ENCODE data around the gene COTL1. TPM values are rescaled to one million over a fixed set of nuclear protein-coding genes. Genes with fewer than 3 reads are reported as not detected.
"Not testable (repeated sequence)": the region's sequence is repeated elsewhere in the genome, so short reads cannot be mapped to it uniquely, and the experiment has no call there.

COTL1 gene
- total RNA-seq, 2 donors from 2014 or later: 37.3 to 43.9 TPM

DNA sequence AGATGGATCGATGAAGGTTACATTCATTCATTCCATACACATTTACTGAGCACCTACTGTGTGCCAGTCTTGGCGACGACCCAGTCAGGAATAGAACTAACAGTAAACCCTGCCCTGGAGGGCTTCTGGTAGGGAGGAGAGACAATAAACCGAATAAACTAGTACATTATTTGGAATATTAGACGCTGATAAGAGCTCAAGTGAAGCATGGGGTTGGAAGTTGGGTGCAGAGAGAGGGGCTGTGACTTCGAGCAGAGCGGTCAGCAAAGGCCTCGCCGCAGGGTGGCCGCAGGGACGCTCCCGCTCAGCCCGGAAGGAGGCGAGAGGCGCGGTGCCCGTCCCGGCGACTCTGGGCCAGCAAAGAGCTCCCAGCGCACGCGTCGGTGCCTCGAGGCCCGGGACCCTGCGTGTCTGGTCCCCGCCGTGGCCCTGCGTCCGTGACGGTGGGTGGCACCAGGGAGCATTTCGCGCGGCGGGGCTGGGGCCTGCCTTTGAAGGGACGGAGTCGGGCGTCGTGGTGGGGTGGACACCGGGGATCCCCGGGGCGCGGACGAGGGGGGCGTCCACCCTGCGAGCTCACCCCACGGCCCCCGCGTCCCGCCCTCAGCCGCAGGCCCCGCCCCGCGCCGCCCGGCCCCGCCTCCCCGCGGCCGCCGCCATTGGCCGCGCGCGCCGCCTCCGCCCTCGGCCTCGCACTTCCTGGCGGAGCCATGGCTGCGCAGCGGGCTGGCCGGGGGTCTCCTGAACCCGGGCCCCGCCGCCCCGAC lies 30.1 kb upstream of the COTL1 start, which contains the start of gene KLHL36:
TSS of gene KLHL36 (plus strand) at position 684 of the 767 bp plus-strand sequence. CDS start 2,357 bp downstream, outside the sequence.
- ATAC-seq (peak; percentile 83 to 90), DNase-seq (peak; percentile 66)
- intact Hi-C loops (cut with DNase I): no loop called here

- ATAC-seq: no peak
- intact Hi-C loops (cut with DNase I): no loop called here
- DNase-seq: no peak
These were observed 25.8 kb upstream of the COTL1 start for GRCh38 chr16:84643674-84644073.

DNA sequence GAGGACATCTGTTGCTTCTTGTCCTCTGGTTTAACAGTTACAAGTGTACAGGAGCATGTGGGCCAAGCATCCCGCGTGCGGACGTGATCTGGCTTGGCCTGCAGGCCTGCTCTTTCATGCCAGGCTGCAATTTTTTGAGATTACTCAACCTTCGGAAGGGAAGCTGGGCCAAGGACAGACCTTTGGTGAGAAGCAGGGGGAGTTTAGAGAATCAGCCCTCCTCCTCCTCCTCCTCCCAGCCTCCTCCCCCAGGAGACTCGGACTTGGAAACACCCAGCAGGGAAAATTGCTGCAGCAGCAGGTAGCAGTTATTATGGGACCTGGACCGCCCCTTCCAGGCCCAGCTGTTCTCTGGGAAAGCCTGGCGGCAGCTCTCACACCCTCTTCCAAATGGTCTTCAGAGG lies 25.3 kb upstream of the COTL1 start:
- DNase-seq: peak; percentile 77
- intact Hi-C loops (cut with DNase I): no loop called here
- ATAC-seq: peak; percentile 88 to 93

DNA sequence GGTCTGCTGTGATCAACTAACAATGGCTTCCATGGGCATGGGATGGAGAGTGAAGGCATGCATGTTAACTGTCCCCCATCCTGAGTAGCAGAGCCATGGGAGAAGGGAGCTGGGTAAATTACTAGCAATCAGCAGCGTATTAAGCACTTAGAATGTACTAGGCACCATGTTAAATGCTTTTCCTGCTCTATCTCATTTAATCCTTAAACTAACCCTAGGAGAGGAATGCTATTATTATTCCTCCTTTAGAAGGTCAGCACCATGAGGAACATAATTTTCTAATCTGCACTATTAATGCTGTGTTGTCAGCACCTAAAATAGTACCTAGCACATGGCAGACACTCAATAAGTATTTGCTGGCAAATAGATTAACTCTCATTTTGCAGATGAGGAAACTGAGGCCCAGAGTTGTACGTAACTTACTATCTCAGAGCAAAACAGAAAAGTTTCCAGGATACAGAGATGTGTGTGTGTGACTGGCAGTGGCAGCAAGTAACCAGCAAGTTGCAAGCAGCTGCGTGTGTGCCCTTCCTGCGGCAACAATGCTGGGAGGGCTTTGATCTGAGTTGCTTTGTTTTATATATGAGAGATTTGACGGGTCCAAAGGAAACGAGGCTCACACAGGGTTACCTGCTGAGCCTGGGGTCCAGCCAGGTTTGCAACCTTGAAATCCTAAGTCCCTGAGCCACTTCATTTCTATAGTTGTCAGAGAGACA lies 23.9 kb upstream of the COTL1 start:
- intact Hi-C loops (cut with DNase I): no loop called here
- DNase-seq (no peak), ATAC-seq (no peak)

GRCh38 chr16:84640145-84640544 lies 22.3 kb upstream of the COTL1 start:
- intact Hi-C loops (cut with DNase I): no loop called here
- ATAC-seq: no peak
- no peak for DNase-seq

- intact Hi-C loops (cut with DNase I): no loop called here
- DNase-seq (no peak), ATAC-seq (no peak)
These were observed 20.4 kb upstream of the COTL1 start for GRCh38 chr16:84638231-84638806.

- intact Hi-C loops (cut with DNase I): no loop called here
- DNase-seq: no peak
These were observed 19.8 kb upstream of the COTL1 start for GRCh38 chr16:84637709-84638108.

DNA sequence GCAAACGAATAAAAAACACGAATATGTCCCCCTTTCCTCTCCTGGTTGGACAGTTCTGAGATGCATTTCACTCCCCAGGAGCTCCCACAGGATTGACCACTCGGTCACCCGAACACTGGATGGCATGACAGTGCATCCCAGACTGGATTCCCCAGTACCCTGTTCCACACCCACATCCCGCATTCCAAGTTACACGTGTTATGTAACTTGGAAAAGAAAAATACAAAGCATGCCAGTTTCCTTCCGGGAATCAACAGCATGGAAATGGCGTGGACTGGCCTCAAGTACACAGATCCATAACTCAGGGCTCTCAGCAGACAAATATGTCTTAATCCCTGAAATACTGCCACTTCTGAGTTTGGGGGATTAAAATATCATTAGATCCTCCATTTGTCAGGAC lies 17.8 kb upstream of the COTL1 start:
- ATAC-seq: peak in 1 of 2 donors; percentile 45
- intact Hi-C loops (cut with DNase I): no loop called here

More at GRCh38 chr16:84637709-84638108, 19.8 kb upstream of the COTL1 start:
- ATAC-seq: no peak

GRCh38 chr16:84633622-84634021 lies 15.7 kb upstream of the COTL1 start:
- ATAC-seq (peak; percentile 89 to 91), DNase-seq (peak; percentile 81)
- intact Hi-C loops (cut with DNase I): no loop called here

More for the DNA sequence above, 17.8 kb upstream of the COTL1 start:
- no peak for DNase-seq

DNA sequence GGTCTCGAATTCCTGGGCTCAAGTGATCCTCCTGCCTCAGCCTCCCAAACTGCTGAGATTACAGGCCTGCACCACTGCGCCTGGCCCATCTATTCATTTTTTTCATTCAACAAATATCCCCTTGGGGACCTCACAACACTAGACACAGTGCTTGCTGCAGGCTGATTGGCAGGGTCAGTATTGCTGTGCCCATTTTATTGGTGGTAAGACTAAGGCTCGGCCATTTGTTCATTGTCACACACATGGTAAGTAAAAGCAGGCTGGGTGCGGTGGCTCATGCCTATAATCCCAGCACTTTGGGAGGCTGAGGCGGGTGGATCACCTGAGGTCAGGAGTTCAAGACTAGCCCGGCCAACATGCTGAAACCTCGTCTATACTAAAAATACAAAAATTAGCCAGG lies 15.0 kb upstream of the COTL1 start:
- intact Hi-C loops (cut with DNase I); DNase-seq; ATAC-seq: not testable (repeated sequence)

DNA sequence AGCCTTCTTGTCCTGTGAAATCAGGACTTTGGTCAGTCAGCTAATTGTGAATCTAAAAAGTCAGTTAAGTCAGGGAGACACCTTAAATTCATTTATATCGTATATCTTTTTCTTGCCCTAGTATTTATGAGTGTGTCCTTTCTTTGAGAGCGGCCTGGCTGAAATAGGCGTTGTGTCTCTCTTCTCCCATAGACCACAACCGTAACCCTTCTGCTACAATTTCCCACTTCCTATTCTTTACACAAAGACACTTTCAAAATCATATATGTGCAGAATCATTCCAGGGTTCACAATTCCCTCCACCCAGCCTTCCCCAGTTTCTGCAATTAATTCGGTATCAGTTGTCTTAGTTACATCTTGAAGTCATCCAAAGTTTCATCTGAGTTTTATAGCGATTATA lies 14.0 kb upstream of the COTL1 start:
- intact Hi-C loops (cut with DNase I): no loop called here
- DNase-seq: no peak
- ATAC-seq: no peak

- ATAC-seq (no peak), DNase-seq (no peak)
- intact Hi-C loops (cut with DNase I): no loop called here
These were observed 13.2 kb upstream of the COTL1 start for GRCh38 chr16:84631153-84631466.

GRCh38 chr16:84630446-84631152 lies 12.7 kb upstream of the COTL1 start:
- ATAC-seq (no peak), DNase-seq (no peak)
- intact Hi-C loops (cut with DNase I): no loop called here

DNA sequence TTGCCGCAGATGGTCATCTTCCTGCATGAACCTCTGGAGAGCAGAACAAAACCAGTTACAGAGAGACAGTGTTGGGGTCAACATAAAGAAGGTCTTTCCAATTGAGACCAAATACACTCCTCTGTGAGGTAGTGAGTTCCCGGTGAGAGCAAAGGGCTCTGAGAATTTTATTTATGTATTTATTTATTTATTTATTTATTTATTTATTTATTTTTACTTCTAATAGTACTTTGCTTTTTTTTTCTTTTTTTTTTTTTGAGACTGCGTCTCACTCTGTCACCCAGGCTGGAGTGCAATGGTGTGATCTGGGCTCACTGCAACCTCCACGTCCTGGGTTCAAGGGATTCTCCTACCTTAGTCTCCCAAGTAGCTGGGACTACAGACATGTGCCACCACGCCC lies 12.1 kb upstream of the COTL1 start:
- DNase-seq (no peak), ATAC-seq (no peak)
- intact Hi-C loops (cut with DNase I): no loop called here

DNA sequence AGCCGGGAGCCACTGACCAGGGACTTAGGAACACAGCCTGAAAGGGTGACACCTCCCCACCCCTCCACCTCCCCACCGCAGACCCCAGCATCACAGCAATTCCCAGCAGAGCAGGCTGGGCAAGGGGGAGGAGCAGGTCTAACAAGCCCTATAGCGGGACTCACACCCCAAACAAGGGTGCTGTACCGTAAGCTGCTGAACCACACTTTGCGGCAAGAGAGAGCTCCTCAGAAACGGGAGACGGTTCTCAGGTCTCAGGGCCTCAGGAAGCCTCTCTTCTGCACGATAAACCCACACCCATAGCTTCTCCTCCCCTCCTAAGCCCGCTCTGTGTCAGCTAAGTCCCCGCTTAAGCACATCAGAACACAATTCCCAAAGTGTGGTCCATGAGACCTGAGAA lies 11.7 kb upstream of the COTL1 start:
- no peak for ATAC-seq
- intact Hi-C loops (cut with DNase I): loop anchor here in 1 of 2 donors (10.0 kb wide), 1 partner anchor 95 kb away; no protein-coding TSS in a partner anchor

DNA sequence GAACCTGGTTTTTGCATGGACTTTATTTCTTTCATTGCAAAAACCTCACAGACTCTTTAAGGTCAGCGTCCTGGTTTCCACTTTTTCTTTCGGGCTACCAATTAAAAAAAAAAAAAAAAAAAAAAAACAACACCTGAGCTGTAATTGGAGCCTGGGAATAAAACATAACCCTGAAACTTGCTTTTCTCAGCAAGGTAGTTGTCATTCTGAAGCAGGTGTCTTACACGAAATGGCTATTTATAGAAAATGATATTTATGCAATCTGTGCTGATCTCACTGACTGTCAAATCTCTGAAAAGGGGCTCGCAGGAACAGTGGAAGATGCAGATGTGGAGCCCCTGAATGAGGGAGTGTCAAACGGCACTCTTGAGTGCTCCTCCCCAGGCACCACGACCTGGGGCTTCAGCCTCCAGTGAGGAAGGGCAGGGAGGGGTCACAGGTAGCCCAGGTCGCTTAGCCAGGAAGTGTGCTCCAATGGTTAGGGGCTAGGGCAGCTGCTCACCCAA lies 10.4 kb upstream of the COTL1 start:
- intact Hi-C loops (cut with DNase I): loop anchor here in 1 of 2 donors (10.0 kb wide), 1 partner anchor 97 kb away; no protein-coding TSS in a partner anchor
- no peak for DNase-seq
- ATAC-seq: no peak

More for the DNA sequence above, 11.7 kb upstream of the COTL1 start:
- no peak for DNase-seq

GRCh38 chr16:84625556-84625955 lies 7.7 kb upstream of the COTL1 start:
- DNase-seq (no peak), ATAC-seq (no peak)
- intact Hi-C loops (cut with DNase I): loop anchor here in 1 of 2 donors (10.0 kb wide), 1 partner anchor 99 kb away; no protein-coding TSS in a partner anchor

DNA sequence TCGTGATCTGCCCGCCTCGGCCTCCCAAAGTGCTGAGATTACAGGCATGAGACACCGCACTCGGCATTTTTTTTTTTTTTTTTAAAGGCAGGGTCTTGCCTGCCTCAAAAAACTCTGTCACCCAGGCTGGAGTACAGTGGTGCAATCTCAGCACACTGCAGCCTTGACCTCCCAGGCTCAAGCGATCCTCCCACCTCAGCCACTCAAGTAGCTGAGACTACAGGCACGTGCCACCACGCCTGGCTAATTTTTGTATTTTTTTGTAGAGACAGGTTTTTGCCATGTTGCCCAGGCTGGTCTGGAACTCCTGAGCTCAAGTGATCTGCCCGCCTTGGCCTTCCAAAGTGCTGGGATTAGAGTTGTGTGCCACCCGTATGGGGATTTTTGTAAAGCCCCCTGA lies 3.0 kb upstream of the COTL1 start:
- intact Hi-C loops (cut with DNase I): loop anchor here (5.0 to 10.0 kb wide), 2 partner anchors 104 to 106 kb away; no protein-coding TSS in a partner anchor
- not testable (repeated sequence) for DNase-seq, ATAC-seq
